ENCODE data around the gene NOL4L.

NOL4L gene

GRCh38 chr20:32560482-32560988 is 24.6 kb downstream of the NOL4L start:
- H3K27me3 ChIP-seq (ENCODE audit: insufficient read depth, poor library complexity, severe bottlenecking): no peaks in the 10 kb centered on the region
- H3K4me3 ChIP-seq (replicated peaks; ENCODE audit: insufficient read depth, low read length): no peak overlapping the region
- no peak overlapping the region for H3K27ac ChIP-seq (replicated peaks)
- DNase-seq (ENCODE audit: low read depth in 1 of 2, low spot score in 1 of 2): no peak
- TF ChIP-seq SPI1 (IDR thresholded peaks at IDR 0.05; ENCODE audit: borderline replicate concordance, low read depth) (no peak), GABPA (IDR thresholded peaks at IDR 0.05; ENCODE audit: low read depth) (no peak), POLR2AphosphoS5 (IDR thresholded peaks at IDR 0.05; ENCODE audit: low read depth) (no peak), CTCF (IDR thresholded peaks at IDR 0.05; ENCODE audit: insufficient read depth, low read length) (no peak), REST (IDR thresholded peaks at IDR 0.05; ENCODE audit: insufficient replicate concordance, low read depth) (no peak)

GRCh38 chr20:32559753-32560380 is 25.3 kb downstream of the NOL4L start:
- Histone ChIP-seq H3K27ac (replicated peaks) (no peak overlapping the region), H3K27me3 (ENCODE audit: insufficient read depth, poor library complexity, severe bottlenecking) (no peaks in the 10 kb centered on the region), H3K4me3 (replicated peaks; ENCODE audit: insufficient read depth, low read length) (no peak overlapping the region)
- TF ChIP-seq CTCF (IDR thresholded peaks at IDR 0.05; ENCODE audit: insufficient read depth, low read length): no peak
- no peak for TF ChIP-seq SPI1 (IDR thresholded peaks at IDR 0.05; ENCODE audit: borderline replicate concordance, low read depth)
- no peak for DNase-seq (ENCODE audit: low read depth in 1 of 2, low spot score in 1 of 2)

- Histone ChIP-seq H3K27ac (replicated peaks) (no peak overlapping the region), H3K27me3 (ENCODE audit: insufficient read depth, poor library complexity, severe bottlenecking) (no peaks in the 10 kb centered on the region), H3K4me3 (replicated peaks; ENCODE audit: insufficient read depth, low read length) (no peak overlapping the region)
- DNase-seq (ENCODE audit: low read depth in 1 of 2, low spot score in 1 of 2): no peak
- TF ChIP-seq POLR2AphosphoS5 (IDR thresholded peaks at IDR 0.05; ENCODE audit: low read depth) (no peak), SPI1 (IDR thresholded peaks at IDR 0.05; ENCODE audit: borderline replicate concordance, low read depth) (no peak)
Observed at GRCh38 chr20:32559205-32559752, 25.9 kb downstream of the NOL4L start.

- Histone ChIP-seq H3K27ac (replicated peaks) (no peak overlapping the region), H3K27me3 (ENCODE audit: insufficient read depth, poor library complexity, severe bottlenecking) (no peaks in the 10 kb centered on the region), H3K4me3 (replicated peaks; ENCODE audit: insufficient read depth, low read length) (no peak overlapping the region)
- no peak for DNase-seq (ENCODE audit: low read depth in 1 of 2, low spot score in 1 of 2)
- TF ChIP-seq CTCF (IDR thresholded peaks at IDR 0.05; ENCODE audit: insufficient read depth, low read length) (no peak), REST (IDR thresholded peaks at IDR 0.05; ENCODE audit: insufficient replicate concordance, low read depth) (no peak), POLR2AphosphoS5 (IDR thresholded peaks at IDR 0.05; ENCODE audit: low read depth) (no peak), GABPA (IDR thresholded peaks at IDR 0.05; ENCODE audit: low read depth) (no peak), SPI1 (IDR thresholded peaks at IDR 0.05; ENCODE audit: borderline replicate concordance, low read depth) (no peak)
Observed at GRCh38 chr20:32558526-32558925, 26.6 kb downstream of the NOL4L start.

All from HL-60 (cell line).